Peyer's patch (tissue), 4 donors: ENCODE data around the gene RNU5D-1. TPM values are rescaled to one million over a fixed set of nuclear protein-coding genes. Genes with fewer than 3 reads are reported as not detected.
A peak's percentile ranks its signal among the peaks of the same experiment; 100 is the strongest.

ENCODE experiments used
- DNase-seq, 3 donors: peaks; one replicate each; pipeline ENCODE4 v3.0.0-alpha.2; 2017 to 2019
- H3K27ac ChIP-seq, 4 donors: fragments of 200-600 bp; sonication (generic); one replicate each; pipeline ENCODE4 v1.5.1; 2016 to 2019
- H3K27me3 ChIP-seq, 2 donors: fragments of 200-600 bp; sonication (generic); one replicate each; pipeline ENCODE4 v1.5.1; 2019
- H3K36me3 ChIP-seq, 3 donors: fragments of 200-600 bp; sonication (generic); one replicate each; pipeline ENCODE4 v1.5.1; 2016 to 2019
- H3K4me1 ChIP-seq, 4 donors: fragments of 200-600 bp; sonication (generic); one replicate each; pipeline ENCODE4 v1.5.1; 2016 to 2019
- H3K4me3 ChIP-seq, 4 donors: fragments of 200-600 bp; sonication (generic); 1 replicate in 3 of 4; 2 replicates in 1 of 4; pipeline ENCODE4 v1.5.1; 2016 to 2019; ENCODE audit warnings: mild to moderate bottlenecking in 1 of 4
- H3K9me3 ChIP-seq, 4 donors: fragments of 200-600 bp; sonication (generic); one replicate each; pipeline ENCODE4 v1.5.1; 2016 to 2019; ENCODE audit warnings: mild to moderate bottlenecking in 1 of 4
- CTCF ChIP-seq, 6 experiments: fragments of 450-650 bp in 4 of 6; fragments of 200-600 bp in 2 of 6; sonication (generic) in 1 of 6; IDR thresholded peaks; one replicate each; pipeline ENCODE4 v1.5.1; 2017 to 2019; ENCODE audit warnings: antibody characterized with exemption in 6 of 6, mild to moderate bottlenecking in 3 of 6, moderate library complexity in 1 of 6
- POLR2A ChIP-seq, 2 donors: fragments of 450-650 bp; IDR thresholded peaks; one replicate each; pipeline ENCODE4 v1.5.1; 2017; ENCODE audit warnings: antibody characterized with exemption in 2 of 2, mild to moderate bottlenecking in 2 of 2, moderate library complexity in 2 of 2
- total RNA-seq, 4 donors: library from RNA; depleted of rRNA; stranded (reverse); fragments of >200 nt; gene quantifications; one replicate each; pipeline ENCODE4 v1.1.0, GENCODE V29; 2016

Gene RNU5D-1
- total RNA-seq, 4 donors from 2014 or later = not detected

GRCh38 chr1:44759077-44759476 is 28.1 kb upstream of the RNU5D-1 start:
- Histone ChIP-seq H3K36me3 (no peaks in the 10 kb centered on the region), H3K27me3 (no peaks in the 10 kb centered on the region), H3K27ac (no peak overlapping the region), H3K4me3 (no peak overlapping the region), H3K4me1 (peaks cover 0 to 9% (median 1%) of the 10 kb centered on the region in 4 donors), H3K9me3 (no peaks in the 10 kb centered on the region)
- TF ChIP-seq POLR2A (IDR thresholded peaks at IDR 0.05) = no peak
- TF ChIP-seq CTCF (IDR thresholded peaks at IDR 0.05) = no peak
- DNase-seq = no peak

- peak in 1 of 3 donors; percentile 38 for DNase-seq
- Histone ChIP-seq H3K27ac (peak overlapping the region in 2 of 4 donors; percentile 9 to 63), H3K9me3 (no peaks in the 10 kb centered on the region), H3K36me3 (no peaks in the 10 kb centered on the region), H3K4me3 (no peak overlapping the region), H3K4me1 (peaks cover 0 to 9% (median 1%) of the 10 kb centered on the region in 4 donors), H3K27me3 (no peaks in the 10 kb centered on the region)
- no peak for TF ChIP-seq POLR2A (IDR thresholded peaks at IDR 0.05)
- TF ChIP-seq CTCF (IDR thresholded peaks at IDR 0.05) = no peak
These were observed 26.4 kb upstream of the RNU5D-1 start for GRCh38 chr1:44757420-44757819.

- no peaks in the 10 kb centered on the region for H3K4me1 ChIP-seq
- H3K4me3 ChIP-seq = no peak overlapping the region
- no peak overlapping the region for H3K27ac ChIP-seq
- no peak for TF ChIP-seq POLR2A (IDR thresholded peaks at IDR 0.05)
- TF ChIP-seq CTCF (IDR thresholded peaks at IDR 0.05) = no peak
- no peaks in the 10 kb centered on the region for H3K27me3 ChIP-seq
- no peak for DNase-seq
- no peaks in the 10 kb centered on the region for H3K9me3 ChIP-seq
- no peaks in the 10 kb centered on the region for H3K36me3 ChIP-seq
These were observed 16.9 kb upstream of the RNU5D-1 start for GRCh38 chr1:44747878-44748277.

GRCh38 chr1:44743211-44743610 is 12.2 kb upstream of the RNU5D-1 start:
- Histone ChIP-seq H3K27ac (no peak overlapping the region), H3K4me3 (no peak overlapping the region), H3K9me3 (no peaks in the 10 kb centered on the region), H3K4me1 (peaks cover 0 to 9% (median 6%) of the 10 kb centered on the region in 4 donors), H3K36me3 (no peaks in the 10 kb centered on the region), H3K27me3 (no peaks in the 10 kb centered on the region)
- no peak for DNase-seq
- TF ChIP-seq CTCF (IDR thresholded peaks at IDR 0.05) (no peak), POLR2A (IDR thresholded peaks at IDR 0.05) (no peak)

GRCh38 chr1:44740179-44740617 is 9.2 kb upstream of the RNU5D-1 start:
- H3K4me3 ChIP-seq = peak overlapping the region; percentile 53 to 60 (median 56)

More at GRCh38 chr1:44740179-44740617, 9.2 kb upstream of the RNU5D-1 start:
- Histone ChIP-seq H3K9me3 (no peaks in the 10 kb centered on the region), H3K36me3 (no peaks in the 10 kb centered on the region), H3K27ac (peak overlapping the region in 3 of 4 donors; percentile 32 to 84 (median 80)), H3K27me3 (no peaks in the 10 kb centered on the region), H3K4me1 (peaks cover 0 to 9% (median 6%) of the 10 kb centered on the region in 4 donors)
- TF ChIP-seq CTCF (IDR thresholded peaks at IDR 0.05) = no peak
- no peak for TF ChIP-seq POLR2A (IDR thresholded peaks at IDR 0.05)
- no peak for DNase-seq
